Immature natural killer cell (primary cell): ENCODE data around the gene ROBO1. TPM values are rescaled to one million over a fixed set of nuclear protein-coding genes. Genes with fewer than 3 reads are reported as not detected.

Experiments used
- DNase-seq, 3 donors: peaks; one replicate each; pipeline ENCODE4 v3.0.0; 2022; ENCODE audit warnings: mixed read lengths in 1 of 3
- H3K27ac Mint-ChIP-seq, 6 donors: one replicate each; pipeline ENCODE4 v1.8.0; 2020; ENCODE audit warnings: mixed read lengths in 6 of 6, mild to moderate bottlenecking in 5 of 6, inconsistent platforms in 4 of 6, moderate library complexity in 3 of 6
- H3K27me3 Mint-ChIP-seq, 3 donors: one replicate each; pipeline ENCODE4 v1.8.0; 2020 to 2021; ENCODE audit warnings: low read depth in 3 of 3, mild to moderate bottlenecking in 3 of 3, mixed read lengths in 3 of 3, moderate library complexity in 3 of 3, inconsistent platforms in 1 of 3
- H3K36me3 Mint-ChIP-seq, 3 donors: one replicate each; pipeline ENCODE4 v1.8.0; 2020; ENCODE audit warnings: mixed read lengths in 3 of 3, inconsistent platforms in 2 of 3, mild to moderate bottlenecking in 2 of 3
- H3K4me1 Mint-ChIP-seq, 2 donors: one replicate each; pipeline ENCODE4 v1.8.0; 2020; ENCODE audit warnings: inconsistent platforms in 2 of 2, mild to moderate bottlenecking in 2 of 2, mixed read lengths in 2 of 2, moderate library complexity in 1 of 2
- H3K4me3 Mint-ChIP-seq, 5 donors: one replicate each; pipeline ENCODE4 v1.8.0; 2020; ENCODE audit warnings: mild to moderate bottlenecking in 5 of 5, mixed read lengths in 5 of 5, inconsistent platforms in 3 of 5, moderate library complexity in 3 of 5
- H3K9me3 Mint-ChIP-seq, 6 donors: one replicate each; pipeline ENCODE4 v1.8.0; 2020; ENCODE audit warnings: mild to moderate bottlenecking in 6 of 6, mixed read lengths in 6 of 6, inconsistent platforms in 4 of 6, moderate library complexity in 3 of 6
- polyA plus RNA-seq, 3 donors: library from polyadenylated mRNA; unstranded; fragments of 300-500 nt; fragmentation: Illumina TruSeq; gene quantifications; one replicate each; pipeline ENCODE4 v1.2.3, GENCODE V29; 2021

The ROBO1 gene
- polyA plus RNA-seq, 3 donors from 2014 or later, result 0.63 TPM; not detected in 2

- H3K4me1 Mint-ChIP-seq, result no peaks in the 10 kb centered on the region
- peaks cover 6 to 35% (median 20%) of the 10 kb centered on the region in 6 donors for H3K9me3 Mint-ChIP-seq
- H3K36me3 Mint-ChIP-seq, result peaks cover 0 to 3% (median 0%) of the 10 kb centered on the region in 3 donors
These were observed 306.5 kb downstream of the ROBO1 start for GRCh38 chr3:79461129-79461792.

GRCh38 chr3:79453600-79453999 lies 314.2 kb downstream of the ROBO1 start:
- no peak for DNase-seq
- no peak overlapping the region for H3K4me3 Mint-ChIP-seq
- peaks cover 0 to 1% (median 0%) of the 10 kb centered on the region in 3 donors for H3K27me3 Mint-ChIP-seq
- no peak overlapping the region for H3K27ac Mint-ChIP-seq
- peaks cover 5 to 57% (median 23%) of the 10 kb centered on the region in 6 donors for H3K9me3 Mint-ChIP-seq
- H3K4me1 Mint-ChIP-seq, result no peaks in the 10 kb centered on the region
- no peaks in the 10 kb centered on the region for H3K36me3 Mint-ChIP-seq

More at GRCh38 chr3:79461129-79461792, 306.5 kb downstream of the ROBO1 start:
- no peak overlapping the region for H3K4me3 Mint-ChIP-seq
- H3K27ac Mint-ChIP-seq, result no peak overlapping the region
- H3K27me3 Mint-ChIP-seq, result peaks cover 0 to 1% (median 0%) of the 10 kb centered on the region in 3 donors
- no peak for DNase-seq

GRCh38 chr3:79436387-79436786 lies 331.4 kb downstream of the ROBO1 start:
- Mint-ChIP-seq H3K27me3 (no peaks in the 10 kb centered on the region), H3K36me3 (peaks cover 0 to 7% (median 0%) of the 10 kb centered on the region in 3 donors), H3K27ac (no peak overlapping the region), H3K4me3 (no peak overlapping the region), H3K9me3 (peaks cover 2 to 38% (median 19%) of the 10 kb centered on the region in 6 donors), H3K4me1 (no peaks in the 10 kb centered on the region)
- DNase-seq, result no peak

GRCh38 chr3:79427081-79427480 lies 340.7 kb downstream of the ROBO1 start:
- peaks cover 0 to 2% (median 0%) of the 10 kb centered on the region in 3 donors for H3K27me3 Mint-ChIP-seq
- H3K4me1 Mint-ChIP-seq, result no peaks in the 10 kb centered on the region
- H3K9me3 Mint-ChIP-seq, result peaks cover 7 to 54% (median 15%) of the 10 kb centered on the region in 6 donors
- no peak for DNase-seq
- H3K27ac Mint-ChIP-seq, result no peak overlapping the region
- no peak overlapping the region for H3K4me3 Mint-ChIP-seq
- H3K36me3 Mint-ChIP-seq, result peaks cover 0 to 4% (median 0%) of the 10 kb centered on the region in 3 donors

- no peaks in the 10 kb centered on the region for H3K4me1 Mint-ChIP-seq
- no peak for DNase-seq
- H3K36me3 Mint-ChIP-seq, result peaks cover 0 to 4% (median 0%) of the 10 kb centered on the region in 3 donors
- peaks cover 3 to 63% (median 18%) of the 10 kb centered on the region in 6 donors for H3K9me3 Mint-ChIP-seq
- H3K27me3 Mint-ChIP-seq, result peaks cover 0 to 2% (median 0%) of the 10 kb centered on the region in 3 donors
- H3K4me3 Mint-ChIP-seq, result no peak overlapping the region
- no peak overlapping the region for H3K27ac Mint-ChIP-seq
These were observed 343.0 kb downstream of the ROBO1 start for GRCh38 chr3:79424811-79425210.

- peaks cover 0 to 3% (median 0%) of the 10 kb centered on the region in 3 donors for H3K27me3 Mint-ChIP-seq
- H3K36me3 Mint-ChIP-seq, result peaks cover 0 to 4% (median 0%) of the 10 kb centered on the region in 3 donors
- H3K4me1 Mint-ChIP-seq, result no peaks in the 10 kb centered on the region
- no peak overlapping the region for H3K4me3 Mint-ChIP-seq
- no peak overlapping the region for H3K27ac Mint-ChIP-seq
- no peak for DNase-seq
- peaks cover 3 to 60% (median 17%) of the 10 kb centered on the region in 6 donors for H3K9me3 Mint-ChIP-seq
These were observed 344.4 kb downstream of the ROBO1 start for GRCh38 chr3:79423417-79423816.

- Mint-ChIP-seq H3K4me3 (no peak overlapping the region), H3K27me3 (peaks cover 0 to 3% (median 0%) of the 10 kb centered on the region in 3 donors), H3K27ac (no peak overlapping the region), H3K36me3 (peaks cover 0 to 4% (median 0%) of the 10 kb centered on the region in 3 donors), H3K9me3 (peaks cover 8 to 55% (median 17%) of the 10 kb centered on the region in 6 donors), H3K4me1 (no peaks in the 10 kb centered on the region)
- DNase-seq, result no peak
These were observed 346.5 kb downstream of the ROBO1 start for GRCh38 chr3:79421273-79421672.

- peaks cover 0 to 3% (median 0%) of the 10 kb centered on the region in 3 donors for H3K27me3 Mint-ChIP-seq
- no peaks in the 10 kb centered on the region for H3K4me1 Mint-ChIP-seq
- H3K9me3 Mint-ChIP-seq, result peaks cover 12 to 50% (median 23%) of the 10 kb centered on the region in 6 donors
- H3K27ac Mint-ChIP-seq, result peak overlapping the region in 1 of 6 donors; percentile 2
- no peaks in the 10 kb centered on the region for H3K36me3 Mint-ChIP-seq
- no peak for DNase-seq
- H3K4me3 Mint-ChIP-seq, result no peak overlapping the region
These were observed 348.8 kb downstream of the ROBO1 start for GRCh38 chr3:79418855-79419621.

- H3K27me3 Mint-ChIP-seq, result peaks cover 0 to 1% (median under 1%) of the 10 kb centered on the region in 3 donors
- no peaks in the 10 kb centered on the region for H3K4me1 Mint-ChIP-seq
- no peak overlapping the region for H3K4me3 Mint-ChIP-seq
- H3K27ac Mint-ChIP-seq, result no peak overlapping the region
- no peaks in the 10 kb centered on the region for H3K36me3 Mint-ChIP-seq
- H3K9me3 Mint-ChIP-seq, result peaks cover 14 to 46% (median 20%) of the 10 kb centered on the region in 6 donors
- no peak for DNase-seq
These were observed 352.4 kb downstream of the ROBO1 start for GRCh38 chr3:79415356-79415755.

GRCh38 chr3:79414806-79415205 lies 353.0 kb downstream of the ROBO1 start:
- DNase-seq, result no peak
- peaks cover 14 to 45% (median 22%) of the 10 kb centered on the region in 6 donors for H3K9me3 Mint-ChIP-seq
- H3K27ac Mint-ChIP-seq, result no peak overlapping the region
- peaks cover 0 to 2% (median 1%) of the 10 kb centered on the region in 3 donors for H3K27me3 Mint-ChIP-seq
- H3K4me3 Mint-ChIP-seq, result no peak overlapping the region
- no peaks in the 10 kb centered on the region for H3K4me1 Mint-ChIP-seq
- no peaks in the 10 kb centered on the region for H3K36me3 Mint-ChIP-seq

GRCh38 chr3:79414035-79414434 lies 353.8 kb downstream of the ROBO1 start:
- peaks cover 13 to 45% (median 23%) of the 10 kb centered on the region in 6 donors for H3K9me3 Mint-ChIP-seq
- H3K4me3 Mint-ChIP-seq, result no peak overlapping the region
- DNase-seq, result no peak
- peaks cover 0 to 2% (median 1%) of the 10 kb centered on the region in 3 donors for H3K27me3 Mint-ChIP-seq
- no peak overlapping the region for H3K27ac Mint-ChIP-seq
- H3K4me1 Mint-ChIP-seq, result no peaks in the 10 kb centered on the region
- no peaks in the 10 kb centered on the region for H3K36me3 Mint-ChIP-seq

GRCh38 chr3:79412537-79412936 lies 355.3 kb downstream of the ROBO1 start:
- peaks cover 11 to 44% (median 22%) of the 10 kb centered on the region in 6 donors for H3K9me3 Mint-ChIP-seq

GRCh38 chr3:79410617-79411016 lies 357.2 kb downstream of the ROBO1 start:
- no peak overlapping the region for H3K4me3 Mint-ChIP-seq
- H3K9me3 Mint-ChIP-seq, result peaks cover 6 to 41% (median 21%) of the 10 kb centered on the region in 6 donors

More at GRCh38 chr3:79412537-79412936, 355.3 kb downstream of the ROBO1 start:
- no peaks in the 10 kb centered on the region for H3K4me1 Mint-ChIP-seq
- DNase-seq, result no peak
- peaks cover 0 to 2% (median 0%) of the 10 kb centered on the region in 3 donors for H3K27me3 Mint-ChIP-seq
- no peak overlapping the region for H3K27ac Mint-ChIP-seq
- H3K36me3 Mint-ChIP-seq, result no peaks in the 10 kb centered on the region
- no peak overlapping the region for H3K4me3 Mint-ChIP-seq

GRCh38 chr3:79410136-79410535 lies 357.7 kb downstream of the ROBO1 start:
- Mint-ChIP-seq H3K27me3 (peaks cover 0 to 2% (median 0%) of the 10 kb centered on the region in 3 donors), H3K4me3 (no peak overlapping the region), H3K4me1 (no peaks in the 10 kb centered on the region), H3K27ac (no peak overlapping the region), H3K36me3 (no peaks in the 10 kb centered on the region), H3K9me3 (peaks cover 4 to 40% (median 20%) of the 10 kb centered on the region in 6 donors)
- DNase-seq, result no peak

More at GRCh38 chr3:79410617-79411016, 357.2 kb downstream of the ROBO1 start:
- Mint-ChIP-seq H3K27me3 (peaks cover 0 to 2% (median 0%) of the 10 kb centered on the region in 3 donors), H3K27ac (no peak overlapping the region), H3K36me3 (no peaks in the 10 kb centered on the region), H3K4me1 (no peaks in the 10 kb centered on the region)
- DNase-seq, result no peak
